HepG2 (cell line): Measurements from ENCODE around the gene ELL. TPM values are rescaled to one million over a fixed set of nuclear protein-coding genes. Genes with fewer than 3 reads are reported as not detected.

Experiments
- ATAC-seq: fragments of 200-7000 bp; cut with Tn5 transposase; 3 replicates; pipeline ENCODE4 v1.9.1; 2020; ENCODE audit warnings: mild to moderate bottlenecking, moderate library complexity
- BruUV-seq: library from RNA; stranded (reverse); fragments of 400-500 nt; replicated peaks from 2 replicates; lab custom pipeline; 2021; lab: Mats Ljungman, UMichigan
- CTCF ChIA-PET: fragments of 300-600 bp; formaldehyde crosslinking; extraction: SDS; loops from one replicate; lab custom pipeline; 2021; ENCODE audit warnings: low total read pairs, inconsistent platforms, low intra/inter-chr PET ratio; lab: Yijun Ruan, JAX
- POLR2A ChIA-PET: fragments of 350-600 bp; sonication (Branson Sonifier 250); formaldehyde crosslinking; loops from one replicate; lab custom pipeline; 2020; ENCODE audit warnings: antibody characterized with exemption, inconsistent platforms; lab: Yijun Ruan, JAX
- DNase-seq: peaks from one replicate; pipeline ENCODE4 v3.0.0-alpha.2; 2015; ENCODE audit warnings: low spot score
- FAIRE-seq: peaks from 3 replicates; lab custom pipeline; 2011; peaks lifted over from hg19 to GRCh38; lab: Jason Lieb, UNC
- H2AFZ ChIP-seq: one replicate; pipeline ENCODE4 v1.6.1; 2011; ENCODE audit warnings: low read length, inconsistent platforms
- H3K27ac ChIP-seq: fragments of 300-600 bp; 3 replicates; pipeline ENCODE4 v1.8.0; 2011; ENCODE audit warnings: mixed run types, mild to moderate bottlenecking, mixed read lengths, low read length, inconsistent platforms; ENCODE audit not compliant: insufficient read depth; ENCODE audit errors: extremely low read length
- H3K27me3 ChIP-seq, 2 experiments: fragments of 200-600 bp in 1 of 2; 2 replicates in 1 of 2; 3 replicates in 1 of 2; pipeline versions ENCODE4 v1.6.0 to v1.8.0; 2011; ENCODE audit warnings: low read length in 2 of 2, mild to moderate bottlenecking in 2 of 2, moderate library complexity in 2 of 2, inconsistent platforms in 1 of 2; ENCODE audit not compliant: insufficient read depth in 2 of 2, control insufficient read depth in 1 of 2
- H3K36me3 ChIP-seq, 2 experiments: fragments of 200-600 bp in 1 of 2; replicated peaks in 1 of 2; 2 replicates in 1 of 2; 3 replicates in 1 of 2; pipeline versions ENCODE4 v1.5.1 to v1.8.0; 2011; ENCODE audit warnings: low read length in 2 of 2, inconsistent platforms in 1 of 2; ENCODE audit not compliant: insufficient read depth in 2 of 2, control insufficient read depth in 1 of 2
- H3K4me1 ChIP-seq: 2 replicates; pipeline ENCODE4 v1.5.1; 2012; ENCODE audit warnings: low read length, inconsistent platforms; ENCODE audit not compliant: insufficient read depth
- H3K4me2 ChIP-seq: 2 replicates; pipeline ENCODE4 v1.6.0; 2011; ENCODE audit warnings: low read depth, low read length, inconsistent platforms
- H3K4me3 ChIP-seq, 3 experiments: fragments of 200-600 bp in 1 of 3; sonication (generic), shearing (Covaris generic) in 1 of 3; replicated peaks in 1 of 3; 2 replicates each; pipeline ENCODE4 v1.5.1; 2011 to 2016; ENCODE audit warnings: low read length in 3 of 3, inconsistent platforms in 2 of 3, low read depth in 2 of 3, mild to moderate bottlenecking in 2 of 3, control low read depth in 1 of 3, mixed read lengths in 1 of 3; ENCODE audit not compliant: insufficient read depth in 1 of 3
- H3K79me2 ChIP-seq: one replicate; pipeline ENCODE4 v1.6.1; 2011; ENCODE audit warnings: low read length, inconsistent platforms; ENCODE audit not compliant: insufficient read depth
- H3K9ac ChIP-seq: 2 replicates; pipeline ENCODE4 v1.6.0; 2011; ENCODE audit warnings: mild to moderate bottlenecking, low read depth, low read length, inconsistent platforms; ENCODE audit not compliant: insufficient read depth
- H3K9me3 ChIP-seq: 2 replicates; pipeline ENCODE4 v1.5.1; 2012; ENCODE audit warnings: mild to moderate bottlenecking, low read length
- H4K20me1 ChIP-seq: 2 replicates; pipeline ENCODE4 v1.6.0; 2011; ENCODE audit warnings: inconsistent platforms, mild to moderate bottlenecking, low read length, moderate library complexity; ENCODE audit not compliant: insufficient read depth
- ATF1 ChIP-seq: IDR thresholded peaks from 2 replicates; pipeline ENCODE4 v1.6.1; 2016; ENCODE audit warnings: mild to moderate bottlenecking, control low read depth
- ATF4 ChIP-seq, 2 experiments: fragments of 450-650 bp in 1 of 2; sonication (generic) in 1 of 2; formaldehyde crosslinking; IDR thresholded peaks; 2 replicates each; pipeline versions ENCODE4 v1.5.0 to v1.8.0; 2020 to 2022; ENCODE audit warnings: mild to moderate bottlenecking in 1 of 2, missing genetic modification reagents in 1 of 2
- CBX5 ChIP-seq: sonication (generic); formaldehyde crosslinking; IDR thresholded peaks from 2 replicates; pipeline ENCODE4 v1.4.0; 2020; ENCODE audit warnings: missing genetic modification reagents, borderline replicate concordance
- FOXA1 ChIP-seq, 2 experiments: fragments of 450-650 bp in 1 of 2; sonication (generic) in 1 of 2; formaldehyde crosslinking in 1 of 2; IDR thresholded peaks; 2 replicates each; pipeline versions ENCODE4 v1.4.0 to v1.6.1; 2016 to 2020; ENCODE audit warnings: missing genetic modification reagents in 1 of 2
- GLI4 ChIP-seq: sonication (generic); formaldehyde crosslinking; IDR thresholded peaks from 2 replicates; pipeline ENCODE4 v1.5.1; 2020; ENCODE audit warnings: missing genetic modification reagents, mild to moderate bottlenecking, moderate library complexity, borderline replicate concordance
- MED8 ChIP-seq: sonication (generic); formaldehyde crosslinking; IDR thresholded peaks from 2 replicates; pipeline ENCODE4 v1.8.1; 2023; ENCODE audit warnings: mild to moderate bottlenecking, missing genetic modification reagents; ENCODE audit not compliant: insufficient replicate concordance
- MEIS1 ChIP-seq: sonication (generic); formaldehyde crosslinking; IDR thresholded peaks from 2 replicates; pipeline ENCODE4 v1.9.0; 2021; ENCODE audit warnings: mild to moderate bottlenecking, missing genetic modification reagents, moderate library complexity, borderline replicate concordance
- PHF20 ChIP-seq: sonication (generic); formaldehyde crosslinking; IDR thresholded peaks from 2 replicates; pipeline ENCODE4 v1.5.0; 2020; ENCODE audit warnings: mild to moderate bottlenecking, missing genetic modification reagents
- PHF8 ChIP-seq: sonication (generic); formaldehyde crosslinking; IDR thresholded peaks from 2 replicates; pipeline ENCODE4 v1.5.0; 2020; ENCODE audit warnings: missing genetic modification reagents
- RBM39 ChIP-seq: fragments of 200-400 bp; formaldehyde crosslinking; IDR thresholded peaks from one replicate; pipeline ENCODE4 v1.6.1; 2018; ENCODE audit warnings: antibody characterized with exemption, mild to moderate bottlenecking, low read depth, low read length; ENCODE audit not compliant: poor library complexity, severe bottlenecking
- SMARCE1 ChIP-seq: fragments of 450-650 bp; IDR thresholded peaks from 2 replicates; pipeline ENCODE4 v1.6.1; 2017; ENCODE audit warnings: borderline replicate concordance
- SNRNP70 ChIP-seq: fragments of 200-400 bp; formaldehyde crosslinking; IDR thresholded peaks from 2 replicates; pipeline ENCODE4 v1.6.1; 2017; ENCODE audit warnings: mild to moderate bottlenecking, low read depth, low read length, moderate library complexity
- TFAP4 ChIP-seq: sonication (generic); IDR thresholded peaks from 2 replicates; pipeline ENCODE4 v1.6.1; 2016; ENCODE audit warnings: low read depth, borderline replicate concordance
- ZMAT3 ChIP-seq: sonication (generic); formaldehyde crosslinking; conservative IDR thresholded peaks from 2 replicates; pipeline ENCODE4 v1.7.0; 2021; ENCODE audit warnings: missing genetic modification reagents
- ZMYM2 ChIP-seq: sonication (generic); formaldehyde crosslinking; IDR thresholded peaks from 2 replicates; pipeline ENCODE4 v1.8.0; 2022; ENCODE audit warnings: mild to moderate bottlenecking, missing genetic modification reagents
- ZNF281 ChIP-seq: sonication (generic); formaldehyde crosslinking; IDR thresholded peaks from 2 replicates; pipeline ENCODE4 v1.4.0; 2020; ENCODE audit warnings: missing genetic modification reagents, borderline replicate concordance
- ZNF3 ChIP-seq: IDR thresholded peaks from 2 replicates; pipeline ENCODE4 v1.7.0; 2017; ENCODE audit warnings: inconsistent platforms
- ZNF446 ChIP-seq: sonication (generic); formaldehyde crosslinking; IDR thresholded peaks from 2 replicates; pipeline ENCODE4 v1.5.0; 2020; ENCODE audit warnings: mild to moderate bottlenecking, missing genetic modification reagents
- ZNF788 ChIP-seq: sonication (generic); formaldehyde crosslinking; IDR thresholded peaks from 2 replicates; pipeline ENCODE4 v1.5.0; 2020; ENCODE audit warnings: mild to moderate bottlenecking, missing genetic modification reagents, borderline replicate concordance
- ZNF883 ChIP-seq: sonication (generic); formaldehyde crosslinking; IDR thresholded peaks from 2 replicates; pipeline ENCODE4 v1.5.1; 2020; ENCODE audit warnings: mild to moderate bottlenecking, missing genetic modification reagents; ENCODE audit errors: not compliant biosample characterization
- WGBS: methylation state at CpG from one replicate; pipeline ENCODE4 v1.1.6; 2017; ENCODE audit warnings: low lambda C conversion rate; 5-methylcytosine and 5-hydroxymethylcytosine counted together
- in situ Hi-C: cut with HindIII; loops from 2 replicates; pipeline ENCODE4 v1.10.0; 2017; ENCODE audit warnings: low pct_unique_long_range_greater_than_20kb; ENCODE audit not compliant: extremely low pct_ligation_motif_present
- intact Hi-C: fragments of 100-400 bp; cut with micrococcal nuclease; formaldehyde crosslinking; loops from one replicate; pipeline ENCODE4 v1.10.0; 2022; ENCODE audit not compliant: unreplicated experiment
- polyA plus RNA-seq, 8 experiments: library from polyadenylated mRNA; depleted of rRNA in 3 of 8; stranded (reverse) in 7 of 8; unstranded in 1 of 8; fragments of >200 nt; fragmentation: Illumina TruSeq in 4 of 8; extraction: Trizol in 4 of 8; gene quantifications; 2 replicates each; pipeline versions ENCODE4 v1.2.1 to v1.2.3, GENCODE V29; 2011 to 2016; ENCODE audit warnings: low read depth in 4 of 8, missing spikeins in 1 of 8, mixed read lengths in 1 of 8; ENCODE audit not compliant: insufficient read depth in 1 of 8
- total RNA-seq, 5 experiments: library from RNA; depleted of rRNA; stranded (reverse); fragments of >200 nt; fragmentation: Illumina TruSeq; extraction: Trizol; gene quantifications; 2 replicates each; pipeline ENCODE4 v1.2.3, GENCODE V29; 2016; ENCODE audit warnings: low read depth in 1 of 5

The ELL gene
- total and polyA plus RNA-seq, 2 of the 13 experiments (the other 11 are each of a cell fraction or from before 2014, with no cell fraction given), result 3.7 to 5.4 TPM

GRCh38 chr19:18502638-18503294, 19.1 kb downstream of the ELL start:
- 95% methylated on average over 17 of the region's 17 CpGs for WGBS
- no peaks in the 10 kb centered on the region for H3K9me3 ChIP-seq
- H2AFZ ChIP-seq, result no peak overlapping the region
- ChIA-PET POLR2A (interaction anchor here (1.2 to 2.2 kb wide), 3 partner anchors 12 to 20 kb away, joined by 4 to 16 read pairs (median 10); partner anchors contain the start of gene ELL), CTCF (no interaction called here)
- intact Hi-C loops, result no loop called here
- ATAC-seq, result no peak
- no peak for FAIRE-seq
- peaks cover 81% of the 10 kb centered on the region; the same call in 1 of the 2 replicates for H4K20me1 ChIP-seq
- no peak overlapping the region for H3K27ac ChIP-seq
- no peak overlapping the region for H3K4me2 ChIP-seq
- peaks cover 94% of the 10 kb centered on the region for H3K79me2 ChIP-seq
- H3K27me3 ChIP-seq, result no peaks in the 10 kb centered on the region
- TF ChIP-seq SMARCE1, result no peak
- no peak for TF ChIP-seq FOXA1 (IDR thresholded peaks at IDR 0.05)
- no peak for TF ChIP-seq FOXA1 (CRISPR knock-in tag; IDR thresholded peaks at IDR 0.05)
- no peak for TF ChIP-seq ZNF883
- no peak for TF ChIP-seq ATF4 (CRISPR knock-in tag; IDR thresholded peaks at IDR 0.05)
- no peak for TF ChIP-seq ATF1
- no peak for TF ChIP-seq ZNF788 (CRISPR knock-in tag)
- no peak for TF ChIP-seq SNRNP70
- TF ChIP-seq CBX5, result no peak
- no peak for TF ChIP-seq ZNF281
- TF ChIP-seq RBM39, result no peak
- no peak for TF ChIP-seq MED8 (CRISPR knock-in tag)
- TF ChIP-seq PHF20 (CRISPR knock-in tag), result no peak
- no peak for TF ChIP-seq MEIS1 (CRISPR knock-in tag)
- no peak for TF ChIP-seq ZNF446
- no peak for TF ChIP-seq ZNF3 (CRISPR knock-in tag)
- TF ChIP-seq ZMYM2, result no peak
- no peak for TF ChIP-seq PHF8 (CRISPR knock-in tag)
- no peak for TF ChIP-seq GLI4 (CRISPR knock-in tag)
- TF ChIP-seq TFAP4, result no peak
- TF ChIP-seq ZMAT3 (CRISPR knock-in tag), result no peak
- H3K36me3 ChIP-seq, result peaks cover 0 to 6% of the 10 kb centered on the region in 2 experiments; a peak in 1 of 5 replicates
- in situ Hi-C loops, result no loop called here
- no peak overlapping the region for H3K4me3 ChIP-seq
- DNase-seq, result no peak
- H3K4me1 ChIP-seq, result peaks cover 58% of the 10 kb centered on the region
- H3K9ac ChIP-seq, result no peak overlapping the region
- no TSS peak for BruUV-seq
